NCI-H748 (cell line): Measurements from ENCODE around the gene LAMA3.
"Not testable (repeated sequence)": the region's sequence is repeated elsewhere in the genome, so short reads cannot be mapped to it uniquely, and the experiment has no call there.

Experiments
- DNase-seq: peaks from one replicate; lab custom pipeline; 2025; ENCODE audit not compliant: unreplicated experiment; lab: John Stamatoyannopoulos, UW

LAMA3 gene

GRCh38 chr18:23727707-23728493, 38.6 kb downstream of the LAMA3 start:
- DNase-seq = no peak

GRCh38 chr18:23730857-23731256, 41.6 kb downstream of the LAMA3 start:
- no peak for DNase-seq

GRCh38 chr18:23731861-23732260, 42.6 kb downstream of the LAMA3 start:
- DNase-seq = no peak

- DNase-seq = no peak
Measured at GRCh38 chr18:23732439-23732838, 43.2 kb downstream of the LAMA3 start.

- not testable (repeated sequence) for DNase-seq
Measured at GRCh38 chr18:23733265-23733664, 44.0 kb downstream of the LAMA3 start.

GRCh38 chr18:23733895-23734294, 44.6 kb downstream of the LAMA3 start:
- no peak for DNase-seq

- no peak for DNase-seq
Measured at GRCh38 chr18:23735021-23735464, 45.8 kb downstream of the LAMA3 start.

GRCh38 chr18:23737578-23737977, 48.3 kb downstream of the LAMA3 start:
- no peak for DNase-seq

- no peak for DNase-seq
Measured at GRCh38 chr18:23738151-23738550, 48.9 kb downstream of the LAMA3 start.

- DNase-seq = no peak
Measured at GRCh38 chr18:23738575-23738974, 49.3 kb downstream of the LAMA3 start.

GRCh38 chr18:23740105-23740830, 51.0 kb downstream of the LAMA3 start:
- peak; percentile 27 for DNase-seq

GRCh38 chr18:23741967-23742366, 52.7 kb downstream of the LAMA3 start:
- not testable (repeated sequence) for DNase-seq

- DNase-seq = peak; percentile 76
Measured at GRCh38 chr18:23743733-23744333, 54.6 kb downstream of the LAMA3 start.

- DNase-seq = no peak
Measured at GRCh38 chr18:23745366-23745765, 56.1 kb downstream of the LAMA3 start.

- DNase-seq = no peak
Measured at GRCh38 chr18:23746851-23747250, 57.6 kb downstream of the LAMA3 start.

- DNase-seq = no peak
Measured at GRCh38 chr18:23752363-23752762, 63.1 kb downstream of the LAMA3 start.

- DNase-seq = no peak
Measured at GRCh38 chr18:23752796-23753195, 63.5 kb downstream of the LAMA3 start.

- DNase-seq = no peak
Measured at GRCh38 chr18:23756590-23757436, 67.6 kb downstream of the LAMA3 start.

- no peak for DNase-seq
Measured at GRCh38 chr18:23757437-23757733, 68.1 kb downstream of the LAMA3 start.

GRCh38 chr18:23758281-23758680, 69.0 kb downstream of the LAMA3 start:
- DNase-seq = no peak

GRCh38 chr18:23761941-23762340, 72.7 kb downstream of the LAMA3 start:
- DNase-seq = no peak
